Tibial nerve (tissue), 3 donors: ENCODE results near the gene PCDHB9.
"Not testable (repeated sequence)": the region's sequence is repeated elsewhere in the genome, so short reads cannot be mapped to it uniquely, and the experiment has no call there.

Experiments used
- POLR2A ChIP-seq, 2 donors: fragments of 450-650 bp; IDR thresholded peaks; one replicate each; pipeline ENCODE4 v1.6.1; 2017; ENCODE audit warnings: antibody characterized with exemption in 2 of 2, mild to moderate bottlenecking in 2 of 2, moderate library complexity in 2 of 2
- TF ChIP-seq, protein P1 (sequence below), 5 experiments: fragments of 200-600 bp in 3 of 5; fragments of 450-650 bp in 2 of 5; sonication (generic) in 3 of 5; IDR thresholded peaks; one replicate each; pipeline ENCODE4 v1.5.1; 2016 to 2019; ENCODE audit warnings: antibody characterized with exemption in 5 of 5, mild to moderate bottlenecking in 3 of 5, moderate library complexity in 2 of 5

GRCh38 chr5:141151632-141152031, 35.3 kb upstream of the PCDHB9 start:
- TF ChIP-seq, protein P1, sequence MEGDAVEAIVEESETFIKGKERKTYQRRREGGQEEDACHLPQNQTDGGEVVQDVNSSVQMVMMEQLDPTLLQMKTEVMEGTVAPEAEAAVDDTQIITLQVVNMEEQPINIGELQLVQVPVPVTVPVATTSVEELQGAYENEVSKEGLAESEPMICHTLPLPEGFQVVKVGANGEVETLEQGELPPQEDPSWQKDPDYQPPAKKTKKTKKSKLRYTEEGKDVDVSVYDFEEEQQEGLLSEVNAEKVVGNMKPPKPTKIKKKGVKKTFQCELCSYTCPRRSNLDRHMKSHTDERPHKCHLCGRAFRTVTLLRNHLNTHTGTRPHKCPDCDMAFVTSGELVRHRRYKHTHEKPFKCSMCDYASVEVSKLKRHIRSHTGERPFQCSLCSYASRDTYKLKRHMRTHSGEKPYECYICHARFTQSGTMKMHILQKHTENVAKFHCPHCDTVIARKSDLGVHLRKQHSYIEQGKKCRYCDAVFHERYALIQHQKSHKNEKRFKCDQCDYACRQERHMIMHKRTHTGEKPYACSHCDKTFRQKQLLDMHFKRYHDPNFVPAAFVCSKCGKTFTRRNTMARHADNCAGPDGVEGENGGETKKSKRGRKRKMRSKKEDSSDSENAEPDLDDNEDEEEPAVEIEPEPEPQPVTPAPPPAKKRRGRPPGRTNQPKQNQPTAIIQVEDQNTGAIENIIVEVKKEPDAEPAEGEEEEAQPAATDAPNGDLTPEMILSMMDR (IDR thresholded peaks at IDR 0.05) = not testable (repeated sequence)
- TF ChIP-seq POLR2A (IDR thresholded peaks at IDR 0.05) = not testable (repeated sequence)
